Sigmoid colon (tissue), 7 donors: ENCODE results near the gene ADCY6. TPM values are rescaled to one million over a fixed set of nuclear protein-coding genes. Genes with fewer than 3 reads are reported as not detected.

ENCODE experiments used
- DNase-seq: peaks from one replicate; pipeline ENCODE4 v3.0.0-alpha.2; 2019
- H3K27ac ChIP-seq, 4 donors: fragments of 200-600 bp; sonication (generic); one replicate each; pipeline ENCODE4 v1.5.1; 2016 to 2019; ENCODE audit warnings: mild to moderate bottlenecking in 1 of 4
- H3K27me3 ChIP-seq, 3 donors: fragments of 200-600 bp; sonication (generic); one replicate each; pipeline ENCODE4 v1.5.1; 2019; ENCODE audit warnings: mild to moderate bottlenecking in 1 of 3
- H3K36me3 ChIP-seq, 4 donors: fragments of 200-600 bp; sonication (generic); one replicate each; pipeline ENCODE4 v1.5.1; 2016 to 2019
- H3K4me1 ChIP-seq, 4 donors: fragments of 200-600 bp; sonication (generic); one replicate each; pipeline ENCODE4 v1.5.1; 2017 to 2019
- H3K4me3 ChIP-seq, 4 donors: fragments of 200-600 bp; sonication (generic); one replicate each; pipeline ENCODE4 v1.5.1; 2017 to 2019; ENCODE audit warnings: mild to moderate bottlenecking in 2 of 4, moderate library complexity in 1 of 4
- H3K9me3 ChIP-seq, 4 donors: fragments of 200-600 bp in 3 of 4; sonication (generic) in 3 of 4; one replicate each; pipeline versions ENCODE4 v1.5.1 to v1.6.1; 2013 to 2019
- CTCF ChIP-seq, 4 experiments: fragments of 450-650 bp in 3 of 4; fragments of 200-600 bp in 1 of 4; IDR thresholded peaks; one replicate each; pipeline ENCODE4 v1.5.1; 2016 to 2019; ENCODE audit warnings: antibody characterized with exemption in 4 of 4, mild to moderate bottlenecking in 3 of 4, moderate library complexity in 2 of 4
- EP300 ChIP-seq, 4 donors: sonication (generic); formaldehyde crosslinking; IDR thresholded peaks; one replicate each; pipeline ENCODE4 v1.6.1; 2017; ENCODE audit warnings: antibody characterized with exemption in 4 of 4
- POLR2A ChIP-seq, 2 donors: fragments of 450-650 bp; IDR thresholded peaks; one replicate each; pipeline ENCODE4 v1.6.1; 2016; ENCODE audit warnings: antibody characterized with exemption in 2 of 2, mild to moderate bottlenecking in 2 of 2, moderate library complexity in 2 of 2
- POLR2AphosphoS5 ChIP-seq, 4 donors: sonication (generic); formaldehyde crosslinking; IDR thresholded peaks; one replicate each; pipeline ENCODE4 v1.6.1; 2017; ENCODE audit warnings: antibody characterized with exemption in 4 of 4
- WGBS, 2 donors: extraction: QIAGEN DNeasy Blood & Tissue Kit; methylation state at CpG; one replicate each; pipeline ENCODE4 v1.1.7; 2013; 5-methylcytosine and 5-hydroxymethylcytosine counted together
- intact Hi-C: fragments of 100-400 bp; cut with DNase I; formaldehyde crosslinking; loops from one replicate; pipeline ENCODE4 v1.15.1; 2023
- polyA plus RNA-seq, 3 donors: library from polyadenylated mRNA; stranded (reverse); fragments of 200-250 nt; gene quantifications; one replicate each; pipeline ENCODE4 v1.2.3, GENCODE V29; 2013
- total RNA-seq, 4 donors: library from RNA; depleted of rRNA; stranded (reverse); fragments of >200 nt; gene quantifications; one replicate each; pipeline ENCODE4 v1.1.0, GENCODE V29; 2016
- donor health status: healthy with polysubstance abuse.
- donor health status: Bipolar disorder and iron deficiency.
- donor health status: healthy.

ADCY6 gene
- total and polyA plus RNA-seq, 7 donors = 10.2 to 52.5 (median 16.4) TPM

DNA sequence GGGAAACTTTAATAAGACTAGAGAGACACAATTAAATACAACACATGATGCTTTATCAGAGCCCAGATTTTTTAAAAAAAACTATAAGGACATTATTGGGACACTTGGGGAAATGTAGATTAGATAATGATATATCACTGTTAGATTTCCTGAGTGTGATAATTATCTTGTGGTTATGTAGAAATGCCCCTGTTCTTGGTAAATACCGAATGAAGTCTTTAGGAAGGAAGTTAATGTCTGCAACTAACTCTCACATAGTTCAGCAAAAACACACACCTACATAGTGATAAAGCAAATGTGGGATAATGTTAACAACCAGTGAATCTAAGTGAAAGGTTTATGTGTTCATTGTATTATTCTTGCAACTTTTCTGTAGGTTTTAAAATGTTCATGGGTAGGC lies 14.8 kb upstream of the ADCY6 start:
- H3K36me3 ChIP-seq = no peaks in the 10 kb centered on the region
- no peak overlapping the region for H3K4me3 ChIP-seq
- H3K27me3 ChIP-seq = peaks cover 0 to 14% (median 8%) of the 10 kb centered on the region in 3 donors
- no peaks in the 10 kb centered on the region for H3K4me1 ChIP-seq
- 40 to 53% methylated on average over 1 of the region's 1 CpG for WGBS, 2 donors
- no peaks in the 10 kb centered on the region for H3K9me3 ChIP-seq
- intact Hi-C loops = no loop called here
- no peak for TF ChIP-seq POLR2A (IDR thresholded peaks at IDR 0.05)
- TF ChIP-seq POLR2AphosphoS5 (IDR thresholded peaks at IDR 0.05) = no peak
- no peak for TF ChIP-seq EP300 (IDR thresholded peaks at IDR 0.05)
- TF ChIP-seq CTCF (IDR thresholded peaks at IDR 0.05) = no peak
- no peak overlapping the region for H3K27ac ChIP-seq
- no peak for DNase-seq

DNA sequence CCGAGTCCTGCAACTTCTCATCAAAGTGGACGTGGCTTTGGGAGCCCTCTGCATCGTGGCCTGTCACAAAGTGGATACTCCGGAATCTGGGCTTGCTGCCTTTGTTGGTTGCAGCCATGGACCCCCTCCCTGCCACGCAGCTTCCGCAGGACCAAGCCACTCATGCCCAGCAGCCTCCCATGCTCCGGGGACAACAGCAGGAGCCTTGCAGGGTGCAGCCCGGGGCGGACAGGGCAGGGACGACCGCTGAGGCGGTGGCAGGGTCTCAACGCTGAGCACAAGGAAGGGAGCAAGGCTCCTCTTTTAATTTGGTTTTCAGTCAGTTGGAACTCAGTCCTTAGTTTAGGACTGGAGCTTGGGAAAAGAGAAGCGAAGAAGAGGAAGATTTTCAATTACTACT lies 12.1 kb upstream of the ADCY6 start:
- DNase-seq = no peak
- TF ChIP-seq POLR2A (IDR thresholded peaks at IDR 0.05) = no peak
- no peak for TF ChIP-seq CTCF (IDR thresholded peaks at IDR 0.05)
- no peak for TF ChIP-seq EP300 (IDR thresholded peaks at IDR 0.05)
- no peak for TF ChIP-seq POLR2AphosphoS5 (IDR thresholded peaks at IDR 0.05)
- Histone ChIP-seq H3K4me3 (no peak overlapping the region), H3K4me1 (no peaks in the 10 kb centered on the region), H3K36me3 (no peaks in the 10 kb centered on the region), H3K27ac (no peak overlapping the region), H3K9me3 (no peaks in the 10 kb centered on the region), H3K27me3 (peaks cover 0 to 14% (median 8%) of the 10 kb centered on the region in 3 donors)
- intact Hi-C loops = no loop called here
- WGBS, 2 donors = 84 to 86% methylated on average over 14 of the region's 14 CpGs

DNA sequence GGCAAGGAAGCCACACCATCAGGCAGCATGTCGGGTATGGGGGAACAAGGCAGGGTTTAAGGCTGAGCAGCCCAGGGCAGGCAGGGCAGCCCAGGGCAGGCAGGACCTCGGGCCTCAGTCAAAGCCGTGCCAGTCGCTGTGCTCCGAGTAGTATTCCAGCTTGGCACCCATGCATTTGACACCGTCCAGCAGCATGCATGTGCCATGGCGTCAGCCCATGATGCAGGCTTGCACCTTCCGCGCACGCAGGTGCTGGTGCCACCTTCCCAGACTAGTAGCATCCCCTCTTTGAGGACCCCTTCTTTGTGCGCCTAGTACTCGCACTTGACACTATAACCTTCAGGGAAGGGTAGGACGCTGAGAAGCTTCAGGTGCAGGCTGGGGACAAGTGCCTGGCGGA lies 11.6 kb upstream of the ADCY6 start:
- intact Hi-C loops = no loop called here
- peaks cover 0 to 3% (median 1%) of the 10 kb centered on the region in 4 donors for H3K4me1 ChIP-seq
- no peak for DNase-seq
- H3K27me3 ChIP-seq = peaks cover 0 to 14% (median 8%) of the 10 kb centered on the region in 3 donors
- H3K27ac ChIP-seq = no peak overlapping the region
- H3K36me3 ChIP-seq = no peaks in the 10 kb centered on the region
- H3K9me3 ChIP-seq = no peaks in the 10 kb centered on the region
- no peak for TF ChIP-seq CTCF (IDR thresholded peaks at IDR 0.05)
- TF ChIP-seq POLR2AphosphoS5 (IDR thresholded peaks at IDR 0.05) = no peak
- no peak for TF ChIP-seq POLR2A (IDR thresholded peaks at IDR 0.05)
- TF ChIP-seq EP300 (IDR thresholded peaks at IDR 0.05) = no peak
- no peak overlapping the region for H3K4me3 ChIP-seq
- 91 to 93% methylated on average over 14 of the region's 14 CpGs for WGBS, 2 donors

GRCh38 chr12:48796976-48797375 lies 8.1 kb upstream of the ADCY6 start:
- Histone ChIP-seq H3K27me3 (peaks cover 0 to 14% (median 8%) of the 10 kb centered on the region in 3 donors), H3K9me3 (no peaks in the 10 kb centered on the region), H3K36me3 (no peaks in the 10 kb centered on the region), H3K4me1 (peaks cover 0 to 5% (median 2%) of the 10 kb centered on the region in 4 donors), H3K27ac (no peak overlapping the region), H3K4me3 (no peak overlapping the region)
- no peak for DNase-seq
- TF ChIP-seq POLR2A (IDR thresholded peaks at IDR 0.05) = no peak
- TF ChIP-seq CTCF (IDR thresholded peaks at IDR 0.05) = no peak
- TF ChIP-seq EP300 (IDR thresholded peaks at IDR 0.05) = no peak
- TF ChIP-seq POLR2AphosphoS5 (IDR thresholded peaks at IDR 0.05) = no peak
- WGBS, 2 donors = 73 to 83% methylated on average over 3 of the region's 3 CpGs
- intact Hi-C loops = loop anchor here (1.0 kb wide), 1 partner anchor 44 kb away; no protein-coding TSS in a partner anchor
